ENCODE data around the gene RAP1GAP2.

Gene RAP1GAP2

DNA sequence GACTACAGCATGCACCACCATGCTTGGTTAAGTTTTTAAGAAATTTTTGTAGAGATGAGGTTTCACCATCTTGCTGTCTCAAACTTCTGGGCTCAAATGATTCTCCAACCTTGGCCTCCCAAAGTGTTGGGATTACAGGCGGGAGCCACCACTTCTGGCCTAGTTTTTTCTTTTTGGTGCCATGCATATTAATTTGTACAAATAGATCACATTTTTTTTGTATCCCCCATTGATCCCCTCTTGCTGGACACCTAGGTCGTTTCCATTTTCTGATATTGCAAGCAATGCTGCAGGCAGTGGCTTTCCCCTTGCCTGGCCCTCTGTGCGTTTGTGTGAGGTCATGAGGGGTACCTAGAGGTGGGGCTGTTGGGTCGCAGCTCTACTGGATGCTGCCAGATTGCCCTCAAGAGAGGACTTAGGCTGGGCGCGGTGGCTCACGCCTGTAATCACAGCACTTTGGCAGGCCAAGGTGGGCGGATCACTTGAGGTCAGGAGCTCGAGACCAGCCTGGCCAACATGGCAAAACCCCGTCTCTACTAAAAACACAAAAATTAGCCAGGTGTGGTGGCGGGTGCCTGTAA is 23.8 kb downstream of the RAP1GAP2 start:
- no peak overlapping the region for H3K4ac ChIP-seq (ENCODE audit: low read depth, low read length)
- H3K4me3 ChIP-seq (ENCODE audit: low read depth, low read length), result no peak overlapping the region
- H3K79me2 ChIP-seq (ENCODE audit: control insufficient read depth, insufficient read depth, low read length, poor library complexity), result peaks cover 2% of the 10 kb centered on the region
- no peak overlapping the region for H3K23ac ChIP-seq (ENCODE audit: low read length)
- no peak overlapping the region for H4K91ac ChIP-seq (ENCODE audit: low read depth, low read length)
- H3K14ac ChIP-seq (ENCODE audit: low read length), result peak overlapping the region; percentile 50
- no peak overlapping the region for H3K18ac ChIP-seq (ENCODE audit: low read length)
- no peak overlapping the region for H3K9ac ChIP-seq (ENCODE audit: low read length)
- no peak overlapping the region for H4K8ac ChIP-seq (ENCODE audit: low read depth, low read length)
- no peak overlapping the region for H2AK5ac ChIP-seq (ENCODE audit: low read length)
- no peak overlapping the region for H2BK5ac ChIP-seq (ENCODE audit: low read depth, low read length, poor library complexity)
- H2AFZ ChIP-seq (ENCODE audit: insufficient read depth, low read length, poor library complexity), result no peak overlapping the region
- H2BK120ac ChIP-seq (ENCODE audit: insufficient read depth, low read length, poor library complexity), result no peak overlapping the region
- H3K27ac ChIP-seq (ENCODE audit: low read depth, low read length), result no peak overlapping the region
- WGBS (ENCODE audit: extremely low coverage, insufficient coverage, insufficient read length), result no CpG with 5 or more reads among the region's 11 CpGs
- H2BK12ac ChIP-seq (ENCODE audit: low read length), result no peak overlapping the region
- H3K4me1 ChIP-seq (ENCODE audit: control insufficient read depth in 1 of 2, insufficient read depth in 2 of 2, low read length in 2 of 2), result no peaks in the 10 kb centered on the region
- no peaks in the 10 kb centered on the region for H3K79me1 ChIP-seq (ENCODE audit: low read length)
- H3K27me3 ChIP-seq (ENCODE audit: insufficient read depth, low read length), result no peaks in the 10 kb centered on the region
- no peaks in the 10 kb centered on the region for H3K36me3 ChIP-seq (ENCODE audit: control insufficient read depth in 1 of 2, insufficient read depth in 2 of 2, low read length in 2 of 2)
- no peak for DNase-seq
- H3K4me2 ChIP-seq (ENCODE audit: low read length), result no peak overlapping the region
- H4K12ac ChIP-seq (ENCODE audit: low read depth, low read length), result no peak overlapping the region
- peaks cover under 1% of the 10 kb centered on the region for H3K9me3 ChIP-seq (ENCODE audit: insufficient read depth, low read depth, low read length)

DNA sequence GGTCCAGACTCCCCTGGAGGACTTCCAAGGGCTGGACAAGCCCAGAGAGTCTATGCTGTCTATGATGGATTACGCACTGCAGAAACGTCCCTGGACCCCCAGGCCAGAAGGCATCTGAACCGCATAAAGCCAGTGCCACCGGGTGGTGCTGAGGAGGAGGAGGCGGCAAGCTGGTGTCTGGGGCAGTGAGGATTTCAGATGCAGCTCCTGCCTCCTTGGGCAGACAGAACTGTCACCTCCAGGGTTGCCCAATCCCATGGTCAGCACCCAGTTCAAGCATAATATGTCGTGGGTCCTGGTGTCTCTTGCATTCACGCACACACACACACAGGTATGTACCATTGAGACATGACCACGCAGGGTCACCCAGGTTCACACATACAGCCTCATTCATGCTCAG is 25.6 kb downstream of the RAP1GAP2 start:
- no peak overlapping the region for H2BK5ac ChIP-seq (ENCODE audit: low read depth, low read length, poor library complexity)
- H2BK12ac ChIP-seq (ENCODE audit: low read length), result no peak overlapping the region
- H3K18ac ChIP-seq (ENCODE audit: low read length), result no peak overlapping the region
- H3K36me3 ChIP-seq (ENCODE audit: control insufficient read depth in 1 of 2, insufficient read depth in 2 of 2, low read length in 2 of 2), result no peaks in the 10 kb centered on the region
- no peak overlapping the region for H2AK5ac ChIP-seq (ENCODE audit: low read length)
- H2AFZ ChIP-seq (ENCODE audit: insufficient read depth, low read length, poor library complexity), result no peak overlapping the region
- no peak overlapping the region for H4K8ac ChIP-seq (ENCODE audit: low read depth, low read length)
- no peaks in the 10 kb centered on the region for H3K79me1 ChIP-seq (ENCODE audit: low read length)
- H3K23ac ChIP-seq (ENCODE audit: low read length), result no peak overlapping the region
- no peaks in the 10 kb centered on the region for H3K27me3 ChIP-seq (ENCODE audit: insufficient read depth, low read length)
- H2BK120ac ChIP-seq (ENCODE audit: insufficient read depth, low read length, poor library complexity), result no peak overlapping the region
- no peak overlapping the region for H3K4me3 ChIP-seq (ENCODE audit: low read depth, low read length)
- no peak overlapping the region for H3K14ac ChIP-seq (ENCODE audit: low read length)
- no peak overlapping the region for H4K12ac ChIP-seq (ENCODE audit: low read depth, low read length)
- no CpG with 5 or more reads among the region's 8 CpGs for WGBS (ENCODE audit: extremely low coverage, insufficient coverage, insufficient read length)
- H3K27ac ChIP-seq (ENCODE audit: low read depth, low read length), result no peak overlapping the region
- no peak for DNase-seq
- H3K79me2 ChIP-seq (ENCODE audit: control insufficient read depth, insufficient read depth, low read length, poor library complexity), result peaks cover 2% of the 10 kb centered on the region
- no peak overlapping the region for H3K9ac ChIP-seq (ENCODE audit: low read length)
- H3K4me1 ChIP-seq (ENCODE audit: control insufficient read depth in 1 of 2, insufficient read depth in 2 of 2, low read length in 2 of 2), result no peaks in the 10 kb centered on the region
- peaks cover 3% of the 10 kb centered on the region for H3K9me3 ChIP-seq (ENCODE audit: insufficient read depth, low read depth, low read length)
- H4K91ac ChIP-seq (ENCODE audit: low read depth, low read length), result no peak overlapping the region
- no peak overlapping the region for H3K4me2 ChIP-seq (ENCODE audit: low read length)
- H3K4ac ChIP-seq (ENCODE audit: low read depth, low read length), result no peak overlapping the region

GRCh38 chr17:2822358-2822757 is 26.1 kb downstream of the RAP1GAP2 start:
- Histone ChIP-seq H3K4me2 (ENCODE audit: low read length) (no peak overlapping the region), H2BK12ac (ENCODE audit: low read length) (no peak overlapping the region), H3K4me3 (ENCODE audit: low read depth, low read length) (no peak overlapping the region), H4K8ac (ENCODE audit: low read depth, low read length) (no peak overlapping the region), H2AFZ (ENCODE audit: insufficient read depth, low read length, poor library complexity) (no peak overlapping the region), H3K4ac (ENCODE audit: low read depth, low read length) (no peak overlapping the region), H3K27me3 (ENCODE audit: insufficient read depth, low read length) (no peaks in the 10 kb centered on the region), H4K12ac (ENCODE audit: low read depth, low read length) (no peak overlapping the region), H3K18ac (ENCODE audit: low read length) (no peak overlapping the region), H3K27ac (ENCODE audit: low read depth, low read length) (no peak overlapping the region), H3K36me3 (ENCODE audit: control insufficient read depth in 1 of 2, insufficient read depth in 2 of 2, low read length in 2 of 2) (no peaks in the 10 kb centered on the region), H3K79me1 (ENCODE audit: low read length) (no peaks in the 10 kb centered on the region), H3K23ac (ENCODE audit: low read length) (no peak overlapping the region), H3K9ac (ENCODE audit: low read length) (no peak overlapping the region), H2AK5ac (ENCODE audit: low read length) (no peak overlapping the region), H3K9me3 (ENCODE audit: insufficient read depth, low read depth, low read length) (peaks cover 3% of the 10 kb centered on the region), H3K14ac (ENCODE audit: low read length) (no peak overlapping the region), H3K79me2 (ENCODE audit: control insufficient read depth, insufficient read depth, low read length, poor library complexity) (peaks cover 2% of the 10 kb centered on the region), H4K91ac (ENCODE audit: low read depth, low read length) (no peak overlapping the region), H3K4me1 (ENCODE audit: control insufficient read depth in 1 of 2, insufficient read depth in 2 of 2, low read length in 2 of 2) (no peaks in the 10 kb centered on the region), H2BK5ac (ENCODE audit: low read depth, low read length, poor library complexity) (no peak overlapping the region), H2BK120ac (ENCODE audit: insufficient read depth, low read length, poor library complexity) (no peak overlapping the region)
- WGBS (ENCODE audit: extremely low coverage, insufficient coverage, insufficient read length), result no CpG with 5 or more reads among the region's 7 CpGs
- DNase-seq, result no peak

GRCh38 chr17:2825253-2825970 is 29.2 kb downstream of the RAP1GAP2 start:
- Histone ChIP-seq H2BK5ac (ENCODE audit: low read depth, low read length, poor library complexity) (no peak overlapping the region), H2AFZ (ENCODE audit: insufficient read depth, low read length, poor library complexity) (no peak overlapping the region), H4K91ac (ENCODE audit: low read depth, low read length) (no peak overlapping the region), H3K4me2 (ENCODE audit: low read length) (no peak overlapping the region), H3K36me3 (ENCODE audit: control insufficient read depth in 1 of 2, insufficient read depth in 2 of 2, low read length in 2 of 2) (no peaks in the 10 kb centered on the region), H3K14ac (ENCODE audit: low read length) (no peak overlapping the region), H3K79me1 (ENCODE audit: low read length) (no peaks in the 10 kb centered on the region), H3K4me1 (ENCODE audit: control insufficient read depth in 1 of 2, insufficient read depth in 2 of 2, low read length in 2 of 2) (no peaks in the 10 kb centered on the region), H3K9me3 (ENCODE audit: insufficient read depth, low read depth, low read length) (peaks cover 3% of the 10 kb centered on the region), H3K27ac (ENCODE audit: low read depth, low read length) (no peak overlapping the region), H4K12ac (ENCODE audit: low read depth, low read length) (no peak overlapping the region), H2BK120ac (ENCODE audit: insufficient read depth, low read length, poor library complexity) (no peak overlapping the region), H3K27me3 (ENCODE audit: insufficient read depth, low read length) (no peaks in the 10 kb centered on the region), H2AK5ac (ENCODE audit: low read length) (no peak overlapping the region), H4K8ac (ENCODE audit: low read depth, low read length) (no peak overlapping the region), H3K4me3 (ENCODE audit: low read depth, low read length) (no peak overlapping the region), H3K79me2 (ENCODE audit: control insufficient read depth, insufficient read depth, low read length, poor library complexity) (peaks cover 2% of the 10 kb centered on the region), H3K9ac (ENCODE audit: low read length) (no peak overlapping the region), H3K23ac (ENCODE audit: low read length) (no peak overlapping the region), H3K18ac (ENCODE audit: low read length) (no peak overlapping the region), H3K4ac (ENCODE audit: low read depth, low read length) (no peak overlapping the region), H2BK12ac (ENCODE audit: low read length) (no peak overlapping the region)
- no CpG with 5 or more reads among the region's 15 CpGs for WGBS (ENCODE audit: extremely low coverage, insufficient coverage, insufficient read length)
- DNase-seq, result peak; percentile 38 to 74
